ENCODE results near the gene ICE2.
"Not testable (repeated sequence)": the region's sequence is repeated elsewhere in the genome, so short reads cannot be mapped to it uniquely, and the experiment has no call there.

ICE2 gene

DNA sequence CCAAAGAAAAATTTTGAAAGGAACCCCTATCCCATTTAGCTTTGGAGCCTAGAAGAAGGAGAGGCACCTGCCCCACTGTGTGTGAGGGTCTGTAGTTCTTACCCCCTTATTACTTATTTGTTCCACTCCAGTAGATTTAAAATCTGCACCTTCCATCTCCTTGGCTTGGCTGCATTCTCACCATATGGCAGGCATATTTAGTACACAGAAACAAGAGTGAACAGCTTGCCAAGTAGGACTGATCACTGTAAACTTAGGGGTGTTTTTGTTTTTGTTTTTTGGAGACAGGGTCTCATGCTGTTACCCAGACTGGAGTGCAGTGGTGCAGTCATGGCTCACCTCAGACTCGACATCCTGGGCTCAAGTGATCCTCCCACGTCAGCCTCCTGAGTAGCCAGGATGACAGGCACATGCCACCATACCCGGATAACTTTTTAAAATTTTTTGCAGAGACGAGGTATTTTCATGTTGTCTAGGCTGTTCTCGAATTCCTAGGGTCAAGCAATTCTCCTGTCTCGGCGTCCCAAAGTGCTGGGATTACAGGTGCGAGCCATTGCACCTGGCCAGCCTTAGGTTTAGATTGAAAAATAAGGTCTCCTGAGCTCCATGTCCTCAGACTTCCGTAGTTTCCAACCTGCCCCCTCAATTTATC lies 67.0 kb downstream of the ICE2 start:
- TF ChIP-seq POLR2AphosphoS5 (IDR thresholded peaks at IDR 0.05; ENCODE audit: low read depth) (no peak), SPI1 (IDR thresholded peaks at IDR 0.05; ENCODE audit: borderline replicate concordance, low read depth) (no peak), GABPA (IDR thresholded peaks at IDR 0.05; ENCODE audit: low read depth) (no peak)
- TF ChIP-seq, protein P1, sequence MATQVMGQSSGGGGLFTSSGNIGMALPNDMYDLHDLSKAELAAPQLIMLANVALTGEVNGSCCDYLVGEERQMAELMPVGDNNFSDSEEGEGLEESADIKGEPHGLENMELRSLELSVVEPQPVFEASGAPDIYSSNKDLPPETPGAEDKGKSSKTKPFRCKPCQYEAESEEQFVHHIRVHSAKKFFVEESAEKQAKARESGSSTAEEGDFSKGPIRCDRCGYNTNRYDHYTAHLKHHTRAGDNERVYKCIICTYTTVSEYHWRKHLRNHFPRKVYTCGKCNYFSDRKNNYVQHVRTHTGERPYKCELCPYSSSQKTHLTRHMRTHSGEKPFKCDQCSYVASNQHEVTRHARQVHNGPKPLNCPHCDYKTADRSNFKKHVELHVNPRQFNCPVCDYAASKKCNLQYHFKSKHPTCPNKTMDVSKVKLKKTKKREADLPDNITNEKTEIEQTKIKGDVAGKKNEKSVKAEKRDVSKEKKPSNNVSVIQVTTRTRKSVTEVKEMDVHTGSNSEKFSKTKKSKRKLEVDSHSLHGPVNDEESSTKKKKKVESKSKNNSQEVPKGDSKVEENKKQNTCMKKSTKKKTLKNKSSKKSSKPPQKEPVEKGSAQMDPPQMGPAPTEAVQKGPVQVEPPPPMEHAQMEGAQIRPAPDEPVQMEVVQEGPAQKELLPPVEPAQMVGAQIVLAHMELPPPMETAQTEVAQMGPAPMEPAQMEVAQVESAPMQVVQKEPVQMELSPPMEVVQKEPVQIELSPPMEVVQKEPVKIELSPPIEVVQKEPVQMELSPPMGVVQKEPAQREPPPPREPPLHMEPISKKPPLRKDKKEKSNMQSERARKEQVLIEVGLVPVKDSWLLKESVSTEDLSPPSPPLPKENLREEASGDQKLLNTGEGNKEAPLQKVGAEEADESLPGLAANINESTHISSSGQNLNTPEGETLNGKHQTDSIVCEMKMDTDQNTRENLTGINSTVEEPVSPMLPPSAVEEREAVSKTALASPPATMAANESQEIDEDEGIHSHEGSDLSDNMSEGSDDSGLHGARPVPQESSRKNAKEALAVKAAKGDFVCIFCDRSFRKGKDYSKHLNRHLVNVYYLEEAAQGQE (IDR thresholded peaks at IDR 0.05; ENCODE audit: insufficient replicate concordance, low read depth), result no peak
- TF ChIP-seq, protein P2, sequence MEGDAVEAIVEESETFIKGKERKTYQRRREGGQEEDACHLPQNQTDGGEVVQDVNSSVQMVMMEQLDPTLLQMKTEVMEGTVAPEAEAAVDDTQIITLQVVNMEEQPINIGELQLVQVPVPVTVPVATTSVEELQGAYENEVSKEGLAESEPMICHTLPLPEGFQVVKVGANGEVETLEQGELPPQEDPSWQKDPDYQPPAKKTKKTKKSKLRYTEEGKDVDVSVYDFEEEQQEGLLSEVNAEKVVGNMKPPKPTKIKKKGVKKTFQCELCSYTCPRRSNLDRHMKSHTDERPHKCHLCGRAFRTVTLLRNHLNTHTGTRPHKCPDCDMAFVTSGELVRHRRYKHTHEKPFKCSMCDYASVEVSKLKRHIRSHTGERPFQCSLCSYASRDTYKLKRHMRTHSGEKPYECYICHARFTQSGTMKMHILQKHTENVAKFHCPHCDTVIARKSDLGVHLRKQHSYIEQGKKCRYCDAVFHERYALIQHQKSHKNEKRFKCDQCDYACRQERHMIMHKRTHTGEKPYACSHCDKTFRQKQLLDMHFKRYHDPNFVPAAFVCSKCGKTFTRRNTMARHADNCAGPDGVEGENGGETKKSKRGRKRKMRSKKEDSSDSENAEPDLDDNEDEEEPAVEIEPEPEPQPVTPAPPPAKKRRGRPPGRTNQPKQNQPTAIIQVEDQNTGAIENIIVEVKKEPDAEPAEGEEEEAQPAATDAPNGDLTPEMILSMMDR (IDR thresholded peaks at IDR 0.05; ENCODE audit: insufficient read depth, low read length), result no peak
- Histone ChIP-seq H3K27ac (replicated peaks) (no peak overlapping the region), H3K4me3 (replicated peaks; ENCODE audit: insufficient read depth, low read length) (no peak overlapping the region), H3K27me3 (ENCODE audit: insufficient read depth, poor library complexity, severe bottlenecking) (no peaks in the 10 kb centered on the region)
- DNase-seq (ENCODE audit: low read depth in 1 of 2, low spot score in 1 of 2), result no peak

DNA sequence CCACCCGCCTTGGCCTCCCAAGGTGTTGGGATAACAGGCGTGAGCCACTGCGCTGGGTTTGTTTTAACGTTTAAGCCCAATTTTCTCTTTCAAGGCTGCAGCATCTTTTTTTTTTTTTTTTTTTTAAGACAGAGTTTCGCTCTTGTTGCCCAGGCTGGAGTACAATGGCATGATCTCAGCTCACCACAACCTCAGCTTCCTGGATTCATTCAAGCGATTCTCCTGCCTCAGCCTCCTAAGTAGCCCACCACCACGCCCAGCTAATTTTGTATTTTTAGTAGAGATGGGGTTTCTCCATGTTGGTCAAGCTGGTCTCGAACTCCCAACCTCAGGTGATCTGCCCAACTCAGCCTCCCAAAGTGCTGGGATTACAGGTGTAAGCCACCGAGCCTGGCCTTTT lies 68.6 kb downstream of the ICE2 start:
- DNase-seq (ENCODE audit: low read depth in 1 of 2, low spot score in 1 of 2); H3K4me3 ChIP-seq (replicated peaks; ENCODE audit: insufficient read depth, low read length); H3K27ac ChIP-seq (replicated peaks); H3K27me3 ChIP-seq (ENCODE audit: insufficient read depth, poor library complexity, severe bottlenecking): not testable (repeated sequence)

GRCh38 chr15:60408463-60408981 lies 70.4 kb downstream of the ICE2 start:
- no peak overlapping the region for H3K27ac ChIP-seq (replicated peaks)
- peak; percentile 46 to 65 for DNase-seq (ENCODE audit: low read depth in 1 of 2, low spot score in 1 of 2)

DNA sequence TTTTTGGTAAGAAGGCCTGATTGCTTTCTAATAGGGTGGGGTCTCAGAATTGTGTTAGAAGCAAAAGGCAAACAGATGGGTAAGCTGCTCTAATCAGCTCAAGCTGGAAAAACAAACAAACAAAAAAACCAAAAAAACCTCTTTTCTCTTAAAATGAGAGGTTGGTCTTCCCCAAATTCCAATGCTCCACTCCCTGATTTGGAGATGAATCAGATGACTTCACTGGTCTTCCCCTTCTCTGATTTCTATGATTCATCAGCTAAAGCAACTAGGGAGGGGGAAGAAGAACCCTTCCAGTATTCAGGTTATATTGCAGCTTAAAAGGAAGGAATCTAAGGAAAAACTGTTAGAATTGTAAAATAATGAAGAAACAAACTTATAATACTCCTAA lies 71.5 kb downstream of the ICE2 start:
- H3K4me3 ChIP-seq (replicated peaks; ENCODE audit: insufficient read depth, low read length), result no peak overlapping the region
- TF ChIP-seq GABPA (IDR thresholded peaks at IDR 0.05; ENCODE audit: low read depth), result no peak
- TF ChIP-seq, protein P2 (IDR thresholded peaks at IDR 0.05; ENCODE audit: insufficient read depth, low read length), result no peak
- TF ChIP-seq POLR2AphosphoS5 (IDR thresholded peaks at IDR 0.05; ENCODE audit: low read depth), result no peak
- TF ChIP-seq SPI1 (IDR thresholded peaks at IDR 0.05; ENCODE audit: borderline replicate concordance, low read depth), result no peak
- TF ChIP-seq, protein P1 (IDR thresholded peaks at IDR 0.05; ENCODE audit: insufficient replicate concordance, low read depth), result no peak
- no peak for DNase-seq (ENCODE audit: low read depth in 1 of 2, low spot score in 1 of 2)
- H3K27me3 ChIP-seq (ENCODE audit: insufficient read depth, poor library complexity, severe bottlenecking), result no peaks in the 10 kb centered on the region
- no peak overlapping the region for H3K27ac ChIP-seq (replicated peaks)

More at GRCh38 chr15:60408463-60408981, 70.4 kb downstream of the ICE2 start:
- no peak overlapping the region for H3K4me3 ChIP-seq (replicated peaks; ENCODE audit: insufficient read depth, low read length)
- no peaks in the 10 kb centered on the region for H3K27me3 ChIP-seq (ENCODE audit: insufficient read depth, poor library complexity, severe bottlenecking)
- TF ChIP-seq SPI1 (IDR thresholded peaks at IDR 0.05; ENCODE audit: borderline replicate concordance, low read depth), result peak; percentile 94
- no peak for TF ChIP-seq GABPA (IDR thresholded peaks at IDR 0.05; ENCODE audit: low read depth)
- no peak; the same call in 1 of the 2 replicates for TF ChIP-seq POLR2AphosphoS5 (IDR thresholded peaks at IDR 0.05; ENCODE audit: low read depth)

Data from HL-60 (cell line).